KOPT-K1 (cell line): Measurements from ENCODE around the gene PDSS2.
"Not testable (repeated sequence)": the region's sequence is repeated elsewhere in the genome, so short reads cannot be mapped to it uniquely, and the experiment has no call there.

ENCODE experiments used
- H3K27ac ChIP-seq: fragments of 200-600 bp; sonication (generic); 2 replicates; pipeline ENCODE4 v1.5.1; 2016; ENCODE audit warnings: antibody characterized with exemption, mild to moderate bottlenecking, low read depth, low read length; ENCODE audit not compliant: poor library complexity, severe bottlenecking
- H3K36me3 ChIP-seq: fragments of 200-600 bp; sonication (generic); 2 replicates; pipeline ENCODE4 v1.5.1; 2017; ENCODE audit warnings: antibody characterized with exemption, mild to moderate bottlenecking, low read length, moderate library complexity; ENCODE audit not compliant: insufficient read depth
- H3K9me3 ChIP-seq: fragments of 200-600 bp; sonication (generic); 2 replicates; pipeline ENCODE4 v1.5.1; 2017; ENCODE audit warnings: antibody characterized with exemption, low read length, mild to moderate bottlenecking; ENCODE audit not compliant: insufficient read depth, poor library complexity, severe bottlenecking

PDSS2 gene

GRCh38 chr6:107173779-107174178 lies 285.6 kb downstream of the PDSS2 start:
- Histone ChIP-seq H3K9me3 (no peaks in the 10 kb centered on the region), H3K27ac (no peak overlapping the region), H3K36me3 (no peaks in the 10 kb centered on the region)

- Histone ChIP-seq H3K9me3 (no peaks in the 10 kb centered on the region), H3K27ac (no peak overlapping the region), H3K36me3 (no peaks in the 10 kb centered on the region)
Measured at GRCh38 chr6:107171513-107171912, 287.9 kb downstream of the PDSS2 start.

GRCh38 chr6:107164299-107164698 lies 295.1 kb downstream of the PDSS2 start:
- H3K27ac ChIP-seq, H3K36me3 ChIP-seq, H3K9me3 ChIP-seq: not testable (repeated sequence)

GRCh38 chr6:107161521-107161920 lies 297.8 kb downstream of the PDSS2 start:
- Histone ChIP-seq H3K27ac (no peak overlapping the region), H3K9me3 (no peaks in the 10 kb centered on the region), H3K36me3 (no peaks in the 10 kb centered on the region)

GRCh38 chr6:107156617-107157016 lies 302.7 kb downstream of the PDSS2 start:
- no peaks in the 10 kb centered on the region for H3K9me3 ChIP-seq
- no peaks in the 10 kb centered on the region for H3K36me3 ChIP-seq
- H3K27ac ChIP-seq = no peak overlapping the region

- Histone ChIP-seq H3K9me3 (no peaks in the 10 kb centered on the region), H3K27ac (no peak overlapping the region), H3K36me3 (no peaks in the 10 kb centered on the region)
Measured at GRCh38 chr6:107154801-107155160, 304.6 kb downstream of the PDSS2 start.

- no peaks in the 10 kb centered on the region for H3K9me3 ChIP-seq
- H3K27ac ChIP-seq = no peak overlapping the region
Measured at GRCh38 chr6:107154131-107154800, 305.1 kb downstream of the PDSS2 start.

GRCh38 chr6:107152638-107153430 lies 306.5 kb downstream of the PDSS2 start:
- H3K36me3 ChIP-seq = no peaks in the 10 kb centered on the region
- no peak overlapping the region for H3K27ac ChIP-seq
- H3K9me3 ChIP-seq = no peaks in the 10 kb centered on the region

More at GRCh38 chr6:107154131-107154800, 305.1 kb downstream of the PDSS2 start:
- H3K36me3 ChIP-seq = no peaks in the 10 kb centered on the region

GRCh38 chr6:107144666-107145065 lies 314.7 kb downstream of the PDSS2 start:
- Histone ChIP-seq H3K36me3 (no peaks in the 10 kb centered on the region), H3K9me3 (no peaks in the 10 kb centered on the region), H3K27ac (no peak overlapping the region)

- Histone ChIP-seq H3K36me3 (no peaks in the 10 kb centered on the region), H3K9me3 (no peaks in the 10 kb centered on the region), H3K27ac (no peak overlapping the region)
Measured at GRCh38 chr6:107144014-107144413, 315.4 kb downstream of the PDSS2 start.

GRCh38 chr6:107140581-107140980 lies 318.8 kb downstream of the PDSS2 start:
- H3K27ac ChIP-seq = no peak overlapping the region
- no peaks in the 10 kb centered on the region for H3K9me3 ChIP-seq
- no peaks in the 10 kb centered on the region for H3K36me3 ChIP-seq

- H3K27ac ChIP-seq, H3K36me3 ChIP-seq, H3K9me3 ChIP-seq: not testable (repeated sequence)
Measured at GRCh38 chr6:107136324-107136723, 323.0 kb downstream of the PDSS2 start.

- H3K9me3 ChIP-seq, H3K36me3 ChIP-seq, H3K27ac ChIP-seq: not testable (repeated sequence)
Measured at GRCh38 chr6:107135048-107135680, 324.2 kb downstream of the PDSS2 start.

GRCh38 chr6:107132330-107132954 lies 326.9 kb downstream of the PDSS2 start:
- Histone ChIP-seq H3K27ac (no peak overlapping the region), H3K36me3 (no peaks in the 10 kb centered on the region), H3K9me3 (no peaks in the 10 kb centered on the region)

- no peaks in the 10 kb centered on the region for H3K36me3 ChIP-seq
- H3K27ac ChIP-seq = no peak overlapping the region
- no peaks in the 10 kb centered on the region for H3K9me3 ChIP-seq
Measured at GRCh38 chr6:107129370-107129925, 329.9 kb downstream of the PDSS2 start.
